GM12878 (cell line): ENCODE measurements around the gene MAB21L3.

Experiments
- CTCF ChIP-seq, 3 experiments: IDR thresholded peaks in 2 of 3; conservative IDR thresholded peaks in 1 of 3; 2 replicates each; pipeline ENCODE4 v1.5.1; 2011; ENCODE audit warnings: low read depth in 3 of 3, low read length in 3 of 3, mild to moderate bottlenecking in 3 of 3, control low read depth in 2 of 3, moderate library complexity in 2 of 3, inconsistent platforms in 1 of 3, mixed read lengths in 1 of 3; ENCODE audit not compliant: control insufficient read depth in 2 of 3, insufficient read depth in 1 of 3; ENCODE audit errors: extremely low read depth in 1 of 3
- ZNF622 ChIP-seq: fragments of 450-650 bp; IDR thresholded peaks from 2 replicates; pipeline ENCODE4 v1.6.1; 2017; ENCODE audit warnings: mild to moderate bottlenecking, inconsistent platforms
- TF ChIP-seq, protein P1 (sequence below): IDR thresholded peaks from 2 replicates; pipeline ENCODE4 v1.6.1; 2012; ENCODE audit warnings: mild to moderate bottlenecking, low read depth, low read length

GRCh38 chr1:116099919-116100318, 11.3 kb upstream of the MAB21L3 start:
- TF ChIP-seq ZNF622: no peak
- TF ChIP-seq CTCF (IDR thresholded peaks at IDR 0.05 in 2 of 3, conservative IDR thresholded peaks at IDR 0.05 in 1 of 3; ENCODE audit: control insufficient read depth in 2 of 3, extremely low read depth in 1 of 3, insufficient read depth in 1 of 3, low read depth in 3 of 3, low read length in 3 of 3): no peak
- TF ChIP-seq, protein P1, sequence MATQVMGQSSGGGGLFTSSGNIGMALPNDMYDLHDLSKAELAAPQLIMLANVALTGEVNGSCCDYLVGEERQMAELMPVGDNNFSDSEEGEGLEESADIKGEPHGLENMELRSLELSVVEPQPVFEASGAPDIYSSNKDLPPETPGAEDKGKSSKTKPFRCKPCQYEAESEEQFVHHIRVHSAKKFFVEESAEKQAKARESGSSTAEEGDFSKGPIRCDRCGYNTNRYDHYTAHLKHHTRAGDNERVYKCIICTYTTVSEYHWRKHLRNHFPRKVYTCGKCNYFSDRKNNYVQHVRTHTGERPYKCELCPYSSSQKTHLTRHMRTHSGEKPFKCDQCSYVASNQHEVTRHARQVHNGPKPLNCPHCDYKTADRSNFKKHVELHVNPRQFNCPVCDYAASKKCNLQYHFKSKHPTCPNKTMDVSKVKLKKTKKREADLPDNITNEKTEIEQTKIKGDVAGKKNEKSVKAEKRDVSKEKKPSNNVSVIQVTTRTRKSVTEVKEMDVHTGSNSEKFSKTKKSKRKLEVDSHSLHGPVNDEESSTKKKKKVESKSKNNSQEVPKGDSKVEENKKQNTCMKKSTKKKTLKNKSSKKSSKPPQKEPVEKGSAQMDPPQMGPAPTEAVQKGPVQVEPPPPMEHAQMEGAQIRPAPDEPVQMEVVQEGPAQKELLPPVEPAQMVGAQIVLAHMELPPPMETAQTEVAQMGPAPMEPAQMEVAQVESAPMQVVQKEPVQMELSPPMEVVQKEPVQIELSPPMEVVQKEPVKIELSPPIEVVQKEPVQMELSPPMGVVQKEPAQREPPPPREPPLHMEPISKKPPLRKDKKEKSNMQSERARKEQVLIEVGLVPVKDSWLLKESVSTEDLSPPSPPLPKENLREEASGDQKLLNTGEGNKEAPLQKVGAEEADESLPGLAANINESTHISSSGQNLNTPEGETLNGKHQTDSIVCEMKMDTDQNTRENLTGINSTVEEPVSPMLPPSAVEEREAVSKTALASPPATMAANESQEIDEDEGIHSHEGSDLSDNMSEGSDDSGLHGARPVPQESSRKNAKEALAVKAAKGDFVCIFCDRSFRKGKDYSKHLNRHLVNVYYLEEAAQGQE: no peak
